Inflammatory macrophage (primary cell): Measurements from ENCODE around the gene DOK6.
"Not testable (repeated sequence)": the region's sequence is repeated elsewhere in the genome, so short reads cannot be mapped to it uniquely, and the experiment has no call there.

ENCODE experiments used
- DNase-seq, 2 donors: peaks; one replicate each; pipeline ENCODE4 v3.0.0-alpha.2; 2020 to 2022

The DOK6 gene

GRCh38 chr18:69626643-69627242, 226.1 kb downstream of the DOK6 start:
- DNase-seq: no peak

GRCh38 chr18:69628774-69629359, 228.2 kb downstream of the DOK6 start:
- no peak for DNase-seq

- no peak for DNase-seq
Observed at GRCh38 chr18:69631281-69631680, 230.6 kb downstream of the DOK6 start.

GRCh38 chr18:69635482-69635881, 234.8 kb downstream of the DOK6 start:
- DNase-seq: no peak

- DNase-seq: no peak
Observed at GRCh38 chr18:69636529-69637301, 236.0 kb downstream of the DOK6 start.

GRCh38 chr18:69638056-69638455, 237.4 kb downstream of the DOK6 start:
- DNase-seq: no peak

GRCh38 chr18:69647702-69648101, 247.0 kb downstream of the DOK6 start:
- no peak for DNase-seq

- no peak for DNase-seq
Observed at GRCh38 chr18:69648486-69648885, 247.8 kb downstream of the DOK6 start.

GRCh38 chr18:69649684-69650083, 249.0 kb downstream of the DOK6 start:
- DNase-seq: no peak

- no peak for DNase-seq
Observed at GRCh38 chr18:69651243-69651642, 250.6 kb downstream of the DOK6 start.

- DNase-seq: no peak
Observed at GRCh38 chr18:69655816-69656215, 255.1 kb downstream of the DOK6 start.

- DNase-seq: no peak
Observed at GRCh38 chr18:69658103-69658502, 257.4 kb downstream of the DOK6 start.

GRCh38 chr18:69658685-69659084, 258.0 kb downstream of the DOK6 start:
- DNase-seq: no peak

GRCh38 chr18:69659142-69659651, 258.5 kb downstream of the DOK6 start:
- no peak for DNase-seq

- DNase-seq: not testable (repeated sequence)
Observed at GRCh38 chr18:69662090-69662489, 261.4 kb downstream of the DOK6 start.

GRCh38 chr18:69664399-69664798, 263.7 kb downstream of the DOK6 start:
- DNase-seq: no peak

- no peak for DNase-seq
Observed at GRCh38 chr18:69674292-69674877, 273.7 kb downstream of the DOK6 start.

- DNase-seq: no peak
Observed at GRCh38 chr18:69674966-69675365, 274.3 kb downstream of the DOK6 start.

- DNase-seq: no peak
Observed at GRCh38 chr18:69677595-69677994, 276.9 kb downstream of the DOK6 start.

GRCh38 chr18:69680123-69680522, 279.4 kb downstream of the DOK6 start:
- DNase-seq: no peak

GRCh38 chr18:69683176-69683575, 282.5 kb downstream of the DOK6 start:
- DNase-seq: no peak

GRCh38 chr18:69684789-69685188, 284.1 kb downstream of the DOK6 start:
- DNase-seq: no peak

GRCh38 chr18:69686861-69687260, 286.2 kb downstream of the DOK6 start:
- DNase-seq: no peak
